GM21423 (cell line): ENCODE measurements around the gene IL37.

ENCODE experiments used
- ATAC-seq: cut with Tn5 transposase; IDR thresholded peaks from one replicate; pipeline ENCODE4 v1.9.1; 2021; ENCODE audit warnings: mild to moderate bottlenecking, moderate library complexity; ENCODE audit not compliant: unreplicated experiment

Gene IL37

DNA sequence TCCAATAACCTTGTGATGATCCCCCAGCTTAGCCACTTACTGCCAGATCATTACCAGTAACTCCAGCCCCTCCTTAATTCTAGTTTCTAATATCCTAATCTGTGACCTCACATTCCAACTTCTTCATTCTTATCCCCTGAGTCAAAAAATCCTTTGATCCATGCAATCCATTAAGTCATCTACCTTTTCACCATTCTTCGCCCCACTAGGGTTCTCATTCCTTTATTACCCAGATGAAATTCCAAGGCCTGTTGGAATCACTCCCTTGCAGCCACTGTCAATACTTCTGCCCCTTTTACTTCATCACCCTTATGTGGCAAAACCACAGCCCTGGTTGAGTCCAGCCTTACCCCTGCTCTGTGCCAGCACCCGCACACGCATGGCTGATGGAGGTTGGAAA lies 46.5 kb downstream of the IL37 start:
- ATAC-seq, result no peak

DNA sequence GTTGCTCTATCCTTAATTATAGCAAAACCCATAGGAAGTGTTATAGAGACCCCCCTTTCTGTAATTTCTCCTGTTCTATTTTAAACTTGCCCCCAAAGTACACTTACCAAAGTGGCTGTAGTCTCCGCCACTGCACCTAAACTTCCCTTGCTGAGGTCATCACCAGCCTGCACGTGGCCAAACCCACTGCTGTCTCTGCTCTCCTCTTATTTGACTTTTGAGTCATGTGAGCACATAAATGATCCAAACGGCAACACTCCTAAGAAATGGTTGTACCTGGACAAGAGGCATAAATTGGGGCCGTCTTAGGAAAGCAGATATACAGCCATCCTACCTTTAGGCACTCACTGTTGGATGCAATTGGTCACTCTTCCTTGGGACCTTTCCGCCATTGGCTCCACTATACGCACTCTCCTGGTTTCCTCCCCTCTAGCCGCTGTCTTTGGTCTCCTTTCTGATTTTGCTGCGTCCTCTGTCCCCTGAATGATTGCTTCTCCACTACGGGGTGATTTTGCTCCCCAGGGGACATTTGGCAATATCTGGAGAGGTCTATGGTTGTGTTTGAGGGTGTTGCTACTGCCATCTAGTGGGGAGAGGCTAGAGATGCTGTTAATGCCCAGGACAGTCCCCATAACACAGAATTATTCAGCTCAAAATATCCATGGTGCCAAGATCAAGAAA lies 47.6 kb downstream of the IL37 start:
- ATAC-seq, result no peak

DNA sequence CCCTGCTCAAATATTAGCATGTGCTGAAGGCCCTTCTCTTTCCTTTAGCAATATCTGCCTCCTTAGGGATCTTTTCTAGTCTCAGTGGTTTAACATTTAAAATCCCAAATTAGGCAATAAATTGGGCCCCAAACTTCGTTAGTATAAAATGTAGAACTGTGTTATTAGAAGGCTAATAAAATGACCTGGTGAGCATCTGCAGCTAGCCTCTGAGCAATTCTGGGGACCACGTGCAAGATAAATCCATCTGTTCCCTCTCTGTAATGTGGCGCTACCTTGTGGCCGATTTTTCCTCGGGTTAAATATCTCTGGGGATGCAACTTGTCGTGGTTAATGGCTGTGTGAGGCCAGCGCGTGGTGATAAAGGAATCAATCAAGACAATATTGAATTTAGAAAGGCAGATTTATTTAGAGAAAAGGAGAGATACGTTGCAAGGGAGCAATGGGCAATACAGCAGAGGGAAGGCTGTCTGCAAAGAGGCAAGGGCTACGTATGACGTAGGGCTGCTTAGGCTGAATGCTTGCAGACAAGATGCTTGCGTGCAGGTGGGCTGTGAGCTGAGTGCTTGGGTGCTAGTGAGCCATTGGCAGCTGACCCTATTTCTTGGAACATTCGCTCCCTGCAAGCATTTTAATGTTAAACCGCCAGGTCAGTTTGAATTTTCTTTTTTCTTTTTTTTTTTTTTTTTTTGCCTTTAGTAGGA lies 48.3 kb downstream of the IL37 start:
- no peak for ATAC-seq

DNA sequence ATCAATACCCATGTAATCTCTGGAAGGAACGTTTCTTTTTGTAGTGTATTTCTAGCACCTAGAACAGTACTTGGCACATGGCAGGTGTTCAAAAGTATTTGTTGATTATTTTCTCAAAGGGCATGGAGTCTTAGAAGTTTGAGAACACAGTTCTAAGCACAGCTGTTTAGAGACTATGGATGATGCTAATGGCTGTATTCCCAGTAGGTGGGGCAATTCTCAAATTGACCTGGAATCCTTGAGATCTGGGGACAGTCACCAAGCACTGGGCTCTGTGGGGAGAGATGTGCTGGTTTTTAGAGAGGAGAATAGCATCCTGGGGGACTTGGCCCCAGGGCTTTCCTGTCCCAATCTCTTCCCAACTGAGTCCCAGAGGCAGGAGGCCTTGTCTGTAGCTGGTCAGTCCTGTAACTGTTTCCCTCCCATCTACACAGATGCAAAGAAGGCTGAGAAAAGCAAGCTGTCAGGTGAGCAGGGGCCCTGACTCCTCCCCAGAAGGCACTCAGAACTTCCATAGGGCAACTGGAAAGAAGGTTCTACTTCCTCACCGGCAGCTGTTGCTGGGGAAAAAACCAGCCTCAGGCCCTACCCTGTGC lies 49.4 kb downstream of the IL37 start:
- no peak for ATAC-seq

DNA sequence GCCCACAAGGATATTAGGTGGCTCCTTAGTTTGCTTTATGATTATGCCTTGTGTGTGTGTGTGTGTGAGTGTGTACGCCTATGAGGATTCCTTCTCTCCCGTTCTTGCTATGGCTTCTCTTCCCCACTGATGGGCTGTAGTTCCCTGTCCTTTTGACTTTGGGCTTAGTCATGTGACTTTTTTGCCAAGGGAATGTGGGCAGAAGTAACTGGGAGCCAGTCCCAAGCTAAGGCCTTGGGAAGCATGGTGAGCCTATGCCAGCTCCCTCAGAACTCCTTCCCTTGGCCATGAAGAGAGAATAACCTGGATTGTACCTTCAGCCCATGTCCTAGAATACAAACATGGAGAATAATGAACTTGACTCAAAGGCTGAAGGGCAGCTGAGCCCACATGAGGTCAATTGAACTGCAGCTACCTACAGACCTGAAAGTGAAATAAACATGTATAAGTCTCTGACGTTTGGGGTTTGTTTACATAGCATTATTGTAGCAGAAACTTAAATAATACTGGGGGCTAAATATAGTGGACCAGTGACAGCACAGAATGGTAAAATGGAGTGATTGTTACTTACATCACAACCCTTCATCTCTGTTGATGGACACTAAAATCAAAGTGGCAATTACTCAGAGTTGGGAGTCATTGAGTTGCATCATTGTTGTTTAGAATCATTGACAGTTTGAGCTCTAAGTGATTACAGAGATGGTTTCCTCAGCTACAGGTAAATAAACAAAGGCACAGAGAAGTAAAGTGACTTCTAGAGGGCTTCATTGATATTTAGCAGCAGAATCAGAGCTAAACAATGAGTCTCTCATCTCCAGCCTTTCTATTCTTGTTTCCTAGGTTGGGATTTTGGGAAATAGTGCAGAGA lies 51.6 kb downstream of the IL37 start:
- no peak for ATAC-seq

DNA sequence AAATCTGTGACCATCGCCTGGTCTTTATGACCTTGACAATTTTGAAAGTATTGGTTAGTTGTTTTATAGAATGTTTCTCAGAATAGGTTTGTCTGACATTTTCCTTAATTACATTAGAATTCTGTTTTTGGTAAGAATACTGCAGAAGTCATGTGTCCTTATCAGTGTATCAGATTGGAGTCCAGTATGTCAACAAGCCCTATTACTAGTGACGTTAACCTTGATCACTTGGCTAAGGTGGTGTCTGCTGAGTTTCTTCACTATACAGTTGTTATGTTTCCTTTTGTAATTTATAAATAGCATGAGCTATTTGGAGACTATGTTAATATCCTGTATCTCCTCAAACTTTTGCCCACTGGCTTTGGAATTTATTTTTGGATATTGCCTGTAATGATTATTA lies 56.1 kb downstream of the IL37 start:
- no peak for ATAC-seq
